ENCODE results near the gene DHCR7.

DNA sequence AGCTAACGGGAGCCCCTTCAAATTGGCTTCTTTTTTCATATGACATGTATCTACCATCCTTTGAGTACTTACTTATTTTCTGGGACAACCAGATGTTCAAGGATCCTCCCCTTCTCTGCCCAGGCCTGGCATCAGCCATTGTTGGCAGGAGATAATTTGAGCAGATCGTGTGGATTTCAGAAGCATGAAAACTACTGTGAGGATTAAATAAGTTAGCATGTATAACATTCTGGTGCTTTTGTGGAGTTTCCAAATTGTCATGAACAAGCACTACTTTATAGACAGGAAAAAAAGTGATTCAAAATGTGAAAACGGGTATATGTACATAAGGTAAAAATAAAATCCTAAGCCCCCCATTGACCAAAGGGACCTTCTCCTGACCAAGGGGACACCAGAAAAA, 2.7 kb upstream of the DHCR7 start:
- TF ChIP-seq, protein P1, sequence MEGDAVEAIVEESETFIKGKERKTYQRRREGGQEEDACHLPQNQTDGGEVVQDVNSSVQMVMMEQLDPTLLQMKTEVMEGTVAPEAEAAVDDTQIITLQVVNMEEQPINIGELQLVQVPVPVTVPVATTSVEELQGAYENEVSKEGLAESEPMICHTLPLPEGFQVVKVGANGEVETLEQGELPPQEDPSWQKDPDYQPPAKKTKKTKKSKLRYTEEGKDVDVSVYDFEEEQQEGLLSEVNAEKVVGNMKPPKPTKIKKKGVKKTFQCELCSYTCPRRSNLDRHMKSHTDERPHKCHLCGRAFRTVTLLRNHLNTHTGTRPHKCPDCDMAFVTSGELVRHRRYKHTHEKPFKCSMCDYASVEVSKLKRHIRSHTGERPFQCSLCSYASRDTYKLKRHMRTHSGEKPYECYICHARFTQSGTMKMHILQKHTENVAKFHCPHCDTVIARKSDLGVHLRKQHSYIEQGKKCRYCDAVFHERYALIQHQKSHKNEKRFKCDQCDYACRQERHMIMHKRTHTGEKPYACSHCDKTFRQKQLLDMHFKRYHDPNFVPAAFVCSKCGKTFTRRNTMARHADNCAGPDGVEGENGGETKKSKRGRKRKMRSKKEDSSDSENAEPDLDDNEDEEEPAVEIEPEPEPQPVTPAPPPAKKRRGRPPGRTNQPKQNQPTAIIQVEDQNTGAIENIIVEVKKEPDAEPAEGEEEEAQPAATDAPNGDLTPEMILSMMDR (IDR thresholded peaks at IDR 0.05; ENCODE audit: insufficient read depth, low read length) = no peak
- TF ChIP-seq, protein P2, sequence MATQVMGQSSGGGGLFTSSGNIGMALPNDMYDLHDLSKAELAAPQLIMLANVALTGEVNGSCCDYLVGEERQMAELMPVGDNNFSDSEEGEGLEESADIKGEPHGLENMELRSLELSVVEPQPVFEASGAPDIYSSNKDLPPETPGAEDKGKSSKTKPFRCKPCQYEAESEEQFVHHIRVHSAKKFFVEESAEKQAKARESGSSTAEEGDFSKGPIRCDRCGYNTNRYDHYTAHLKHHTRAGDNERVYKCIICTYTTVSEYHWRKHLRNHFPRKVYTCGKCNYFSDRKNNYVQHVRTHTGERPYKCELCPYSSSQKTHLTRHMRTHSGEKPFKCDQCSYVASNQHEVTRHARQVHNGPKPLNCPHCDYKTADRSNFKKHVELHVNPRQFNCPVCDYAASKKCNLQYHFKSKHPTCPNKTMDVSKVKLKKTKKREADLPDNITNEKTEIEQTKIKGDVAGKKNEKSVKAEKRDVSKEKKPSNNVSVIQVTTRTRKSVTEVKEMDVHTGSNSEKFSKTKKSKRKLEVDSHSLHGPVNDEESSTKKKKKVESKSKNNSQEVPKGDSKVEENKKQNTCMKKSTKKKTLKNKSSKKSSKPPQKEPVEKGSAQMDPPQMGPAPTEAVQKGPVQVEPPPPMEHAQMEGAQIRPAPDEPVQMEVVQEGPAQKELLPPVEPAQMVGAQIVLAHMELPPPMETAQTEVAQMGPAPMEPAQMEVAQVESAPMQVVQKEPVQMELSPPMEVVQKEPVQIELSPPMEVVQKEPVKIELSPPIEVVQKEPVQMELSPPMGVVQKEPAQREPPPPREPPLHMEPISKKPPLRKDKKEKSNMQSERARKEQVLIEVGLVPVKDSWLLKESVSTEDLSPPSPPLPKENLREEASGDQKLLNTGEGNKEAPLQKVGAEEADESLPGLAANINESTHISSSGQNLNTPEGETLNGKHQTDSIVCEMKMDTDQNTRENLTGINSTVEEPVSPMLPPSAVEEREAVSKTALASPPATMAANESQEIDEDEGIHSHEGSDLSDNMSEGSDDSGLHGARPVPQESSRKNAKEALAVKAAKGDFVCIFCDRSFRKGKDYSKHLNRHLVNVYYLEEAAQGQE (IDR thresholded peaks at IDR 0.05; ENCODE audit: insufficient replicate concordance, low read depth) = no peak
- TF ChIP-seq GABPA (IDR thresholded peaks at IDR 0.05; ENCODE audit: low read depth) (no peak), POLR2AphosphoS5 (IDR thresholded peaks at IDR 0.05; ENCODE audit: low read depth) (no peak)
